Natural killer cell (primary cell): Measurements from ENCODE around the gene ZSWIM8. TPM values are rescaled to one million over a fixed set of nuclear protein-coding genes. Genes with fewer than 3 reads are reported as not detected.
A peak's percentile ranks its signal among the peaks of the same experiment; 100 is the strongest.

Source experiments
- ATAC-seq, 3 donors: fragments of 150-1000 bp in 2 of 3; fragments of 200-7000 bp in 1 of 3; cut with Tn5 transposase; 1 replicate in 1 of 3; 2 replicates in 2 of 3; pipeline ENCODE4 v1.10.0; 2021; ENCODE audit warnings: mild to moderate bottlenecking in 2 of 3, moderate library complexity in 2 of 3
- DNase-seq, 2 donors: peaks; one replicate each; pipeline versions ENCODE4 v3.0.0 to v3.0.0-alpha.2; 2013 to 2021; ENCODE audit warnings: mixed read lengths in 1 of 2
- H3K27ac ChIP-seq: one replicate; pipeline ENCODE4 v1.5.1; 2013; ENCODE audit warnings: mild to moderate bottlenecking, low read length
- H3K27me3 ChIP-seq: one replicate; pipeline ENCODE4 v1.6.1; 2013; ENCODE audit warnings: low read length; ENCODE audit not compliant: control insufficient read depth, insufficient read depth
- H3K36me3 ChIP-seq: one replicate; pipeline ENCODE4 v1.6.1; 2013; ENCODE audit warnings: low read length; ENCODE audit not compliant: control insufficient read depth, insufficient read depth
- H3K4me1 ChIP-seq: one replicate; pipeline ENCODE4 v1.6.1; 2013; ENCODE audit warnings: low read length; ENCODE audit not compliant: control insufficient read depth, insufficient read depth
- H3K4me3 ChIP-seq: one replicate; pipeline ENCODE4 v1.5.1; 2013; ENCODE audit warnings: low read length
- H3K9me3 ChIP-seq: one replicate; pipeline ENCODE4 v1.6.1; 2013; ENCODE audit warnings: low read length; ENCODE audit not compliant: control insufficient read depth, insufficient read depth
- H3K27ac Mint-ChIP-seq, 2 donors: one replicate each; pipeline ENCODE4 v1.8.0; 2022; ENCODE audit warnings: mild to moderate bottlenecking in 2 of 2, mixed read lengths in 2 of 2, moderate library complexity in 1 of 2
- H3K27me3 Mint-ChIP-seq, 2 donors: one replicate each; pipeline ENCODE4 v1.8.0; 2022; ENCODE audit warnings: low read depth in 2 of 2, mixed read lengths in 2 of 2
- H3K36me3 Mint-ChIP-seq: one replicate; pipeline ENCODE4 v1.8.0; 2022; ENCODE audit warnings: mixed read lengths
- H3K4me1 Mint-ChIP-seq, 2 donors: one replicate each; pipeline ENCODE4 v1.8.0; 2022; ENCODE audit warnings: mixed read lengths in 2 of 2
- H3K4me3 Mint-ChIP-seq: one replicate; pipeline ENCODE4 v1.8.0; 2022; ENCODE audit warnings: mild to moderate bottlenecking, moderate library complexity, mixed read lengths
- H3K9me3 Mint-ChIP-seq, 2 donors: one replicate each; pipeline ENCODE4 v1.8.0; 2022; ENCODE audit warnings: mixed read lengths in 2 of 2
- WGBS: methylation state at CpG from one replicate; pipeline ENCODE4 v1.1.7; 2013; ENCODE audit warnings: missing lambda C conversion rate; ENCODE audit not compliant: insufficient coverage; 5-methylcytosine and 5-hydroxymethylcytosine counted together
- intact Hi-C: fragments of 100-400 bp; cut with micrococcal nuclease; formaldehyde crosslinking; loops from one replicate; pipeline ENCODE4 v1.14.2; 2022
- total RNA-seq, 4 donors: library from RNA; stranded (reverse); fragments of 120-200 nt in 1 of 4; gene quantifications; one replicate each; pipeline versions ENCODE4 v1.2.3 to v1.2.4, GENCODE V29; 2013 to 2022
- TF ChIP-seq, protein P1 (sequence below): fragments of 200-600 bp; IDR thresholded peaks from one replicate; pipeline ENCODE4 v1.8.0; 2022; ENCODE audit warnings: antibody characterized with exemption

The ZSWIM8 gene
- total RNA-seq, 3 donors from 2014 or later (not counting 1 experiment from before 2014, with no cell fraction given), result 157 to 161 (median 159) TPM

DNA sequence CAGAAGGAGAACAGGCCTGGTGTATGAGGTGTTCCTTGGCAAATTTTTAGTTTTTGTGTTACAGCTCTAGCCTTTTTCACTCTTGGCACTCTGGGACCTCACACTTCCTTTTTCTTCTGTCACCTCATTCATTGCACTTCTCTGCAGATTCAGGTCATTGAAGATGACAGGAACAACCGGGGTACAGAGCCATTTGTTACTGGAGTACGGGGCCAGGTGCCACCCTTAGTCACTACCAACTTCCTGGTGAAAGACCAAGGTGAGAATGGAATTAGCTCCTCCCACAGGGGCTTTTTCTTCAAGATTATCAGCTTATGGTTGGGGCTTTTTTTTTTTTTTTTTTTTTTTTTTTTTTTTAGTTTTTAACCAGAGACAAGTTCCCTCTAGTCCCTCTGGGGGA is 22.1 kb upstream of the ZSWIM8 start:
- no peak overlapping the region for H3K4me3 Mint-ChIP-seq
- no peaks in the 10 kb centered on the region for H3K9me3 Mint-ChIP-seq
- no peaks in the 10 kb centered on the region for H3K27me3 ChIP-seq
- ATAC-seq, result peak; percentile 13 to 30 (median 15)
- peak overlapping the region; percentile 55 for H3K27ac ChIP-seq
- peaks cover 32% of the 10 kb centered on the region for H3K36me3 Mint-ChIP-seq
- intact Hi-C loops, result no loop called here
- peaks cover 42% of the 10 kb centered on the region for H3K4me1 ChIP-seq
- no peaks in the 10 kb centered on the region for H3K27me3 Mint-ChIP-seq
- DNase-seq, result peak in 1 of 2 donors; percentile 76
- peaks cover 59 to 78% of the 10 kb centered on the region in 2 donors for H3K4me1 Mint-ChIP-seq
- no peak overlapping the region for H3K4me3 ChIP-seq
- no peaks in the 10 kb centered on the region for H3K9me3 ChIP-seq
- TF ChIP-seq, protein P1, sequence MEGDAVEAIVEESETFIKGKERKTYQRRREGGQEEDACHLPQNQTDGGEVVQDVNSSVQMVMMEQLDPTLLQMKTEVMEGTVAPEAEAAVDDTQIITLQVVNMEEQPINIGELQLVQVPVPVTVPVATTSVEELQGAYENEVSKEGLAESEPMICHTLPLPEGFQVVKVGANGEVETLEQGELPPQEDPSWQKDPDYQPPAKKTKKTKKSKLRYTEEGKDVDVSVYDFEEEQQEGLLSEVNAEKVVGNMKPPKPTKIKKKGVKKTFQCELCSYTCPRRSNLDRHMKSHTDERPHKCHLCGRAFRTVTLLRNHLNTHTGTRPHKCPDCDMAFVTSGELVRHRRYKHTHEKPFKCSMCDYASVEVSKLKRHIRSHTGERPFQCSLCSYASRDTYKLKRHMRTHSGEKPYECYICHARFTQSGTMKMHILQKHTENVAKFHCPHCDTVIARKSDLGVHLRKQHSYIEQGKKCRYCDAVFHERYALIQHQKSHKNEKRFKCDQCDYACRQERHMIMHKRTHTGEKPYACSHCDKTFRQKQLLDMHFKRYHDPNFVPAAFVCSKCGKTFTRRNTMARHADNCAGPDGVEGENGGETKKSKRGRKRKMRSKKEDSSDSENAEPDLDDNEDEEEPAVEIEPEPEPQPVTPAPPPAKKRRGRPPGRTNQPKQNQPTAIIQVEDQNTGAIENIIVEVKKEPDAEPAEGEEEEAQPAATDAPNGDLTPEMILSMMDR, result no peak
- peak overlapping the region; percentile 93 to 96 for H3K27ac Mint-ChIP-seq
- peaks cover 77% of the 10 kb centered on the region for H3K36me3 ChIP-seq
- WGBS, result 38% methylated on average over 1 of the region's 2 CpGs

DNA sequence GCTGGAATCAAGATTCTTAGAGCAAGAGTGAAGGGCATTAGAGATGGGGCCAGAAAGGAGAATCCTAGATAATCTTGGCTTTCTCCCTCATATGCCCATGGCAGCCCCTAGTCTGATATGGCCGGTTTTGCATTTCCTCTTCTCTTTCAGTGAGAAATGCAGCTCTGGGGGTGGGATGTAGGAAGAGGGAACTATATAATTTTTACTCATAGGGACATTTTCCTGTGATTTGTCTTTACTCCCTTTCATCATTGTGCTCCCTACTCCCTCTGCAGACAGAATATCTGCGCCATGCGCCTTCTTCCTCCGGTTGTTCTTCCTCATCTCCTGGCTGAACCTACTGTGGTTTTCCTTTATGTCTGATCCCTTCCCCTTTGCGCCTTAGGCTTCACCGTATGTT is 20.3 kb upstream of the ZSWIM8 start:
- TF ChIP-seq, protein P1, result no peak
- Histone ChIP-seq H3K4me3 (no peak overlapping the region), H3K9me3 (no peaks in the 10 kb centered on the region), H3K27me3 (no peaks in the 10 kb centered on the region), H3K27ac (no peak overlapping the region), H3K4me1 (peaks cover 33% of the 10 kb centered on the region), H3K36me3 (peaks cover 92% of the 10 kb centered on the region)
- Mint-ChIP-seq H3K36me3 (peaks cover 45% of the 10 kb centered on the region), H3K27ac (peak overlapping the region; percentile 78 to 93), H3K4me1 (peaks cover 41 to 67% of the 10 kb centered on the region in 2 donors), H3K4me3 (no peak overlapping the region), H3K27me3 (no peaks in the 10 kb centered on the region), H3K9me3 (no peaks in the 10 kb centered on the region)
- intact Hi-C loops, result no loop called here
- DNase-seq (no peak), ATAC-seq (no peak)
- WGBS, result 96% methylated on average over 5 of the region's 6 CpGs

DNA sequence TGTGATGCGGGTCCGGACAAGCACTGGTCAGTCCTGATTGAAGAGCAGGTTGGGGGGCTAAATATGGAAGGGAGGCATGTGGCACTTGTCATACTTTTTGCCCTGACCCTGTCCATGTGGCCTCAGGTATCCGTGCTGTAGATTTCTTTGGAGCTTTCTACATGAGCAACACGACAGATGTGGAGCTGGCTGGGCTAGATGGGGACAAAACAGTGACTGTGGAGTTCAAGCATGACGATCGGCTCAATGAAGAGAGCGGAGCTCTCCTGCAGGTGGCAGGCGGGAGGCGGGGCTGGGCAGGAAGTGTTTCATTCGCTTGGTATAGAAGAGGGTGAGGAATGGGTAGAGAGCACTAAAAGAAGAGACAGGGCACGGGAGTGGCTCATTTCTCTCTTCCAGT is 16.5 kb upstream of the ZSWIM8 start:
- peaks cover 20% of the 10 kb centered on the region for H3K4me1 ChIP-seq
- Mint-ChIP-seq H3K36me3 (peaks cover 34% of the 10 kb centered on the region), H3K27ac (peak overlapping the region; percentile 17 to 52), H3K27me3 (no peaks in the 10 kb centered on the region), H3K4me3 (no peak overlapping the region), H3K9me3 (no peaks in the 10 kb centered on the region), H3K4me1 (peaks cover 22 to 58% of the 10 kb centered on the region in 2 donors)
- H3K9me3 ChIP-seq, result no peaks in the 10 kb centered on the region
- TF ChIP-seq, protein P1, result no peak
- H3K27ac ChIP-seq, result no peak overlapping the region
- H3K4me3 ChIP-seq, result no peak overlapping the region
- peaks cover 73% of the 10 kb centered on the region for H3K36me3 ChIP-seq
- ATAC-seq (no peak), DNase-seq (peak in 1 of 2 donors; percentile 79)
- no peaks in the 10 kb centered on the region for H3K27me3 ChIP-seq
- intact Hi-C loops, result no loop called here
- 84% methylated on average over 11 of the region's 11 CpGs for WGBS

DNA sequence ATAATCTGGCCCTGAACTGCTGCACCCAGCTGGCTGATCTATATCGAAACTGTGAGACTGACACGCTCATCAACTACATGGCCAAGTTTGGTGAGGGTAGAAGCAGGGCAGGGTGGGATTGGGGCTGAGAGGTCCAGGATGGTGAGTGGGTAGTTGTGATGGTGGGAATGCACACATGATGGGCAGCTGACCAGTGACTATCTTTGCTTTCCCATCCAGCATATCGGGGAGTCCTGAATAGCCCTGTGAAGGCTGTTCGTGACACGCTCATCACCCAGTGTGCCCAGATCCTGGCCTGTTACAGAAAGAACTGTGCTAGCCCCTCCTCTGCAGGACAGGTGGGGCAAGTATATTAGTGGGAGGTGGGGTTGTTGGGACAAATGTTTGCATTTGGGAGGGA is 16.0 kb upstream of the ZSWIM8 start:
- no peak overlapping the region for H3K4me3 Mint-ChIP-seq
- H3K4me1 Mint-ChIP-seq, result peaks cover 24 to 60% of the 10 kb centered on the region in 2 donors
- Histone ChIP-seq H3K36me3 (peaks cover 73% of the 10 kb centered on the region), H3K9me3 (no peaks in the 10 kb centered on the region), H3K4me1 (peaks cover 17% of the 10 kb centered on the region), H3K27me3 (no peaks in the 10 kb centered on the region), H3K4me3 (no peak overlapping the region), H3K27ac (no peak overlapping the region)
- no peaks in the 10 kb centered on the region for H3K9me3 Mint-ChIP-seq
- DNase-seq (no peak), ATAC-seq (no peak)
- H3K27ac Mint-ChIP-seq, result peak overlapping the region; percentile 17 to 52
- no peaks in the 10 kb centered on the region for H3K27me3 Mint-ChIP-seq
- 90% methylated on average over 5 of the region's 5 CpGs for WGBS
- TF ChIP-seq, protein P1, result no peak
- intact Hi-C loops, result no loop called here
- H3K36me3 Mint-ChIP-seq, result peaks cover 34% of the 10 kb centered on the region
